DMS79 (cell line): ENCODE data around the gene RPS27A.
"Not testable (repeated sequence)": the region's sequence is repeated elsewhere in the genome, so short reads cannot be mapped to it uniquely, and the experiment has no call there.

ENCODE experiments used
- DNase-seq: peaks from one replicate; lab custom pipeline; 2025; lab: John Stamatoyannopoulos, UW

The RPS27A gene

GRCh38 chr2:55232084-55232862, at the start of gene RPS27A, which contains the start of gene CLHC1:
TSS of gene RPS27A (plus strand) at chr2:55232688. CDS start at chr2:55232825, 137 bp downstream.
TSS of gene CLHC1 (minus strand) at chr2:55232293. CDS start at chr2:55222411, 9,882 bp downstream.
- peak; percentile 97 for DNase-seq

- DNase-seq: not testable (repeated sequence)
Observed at GRCh38 chr2:55186837-55187236, 45.7 kb upstream of the RPS27A start.

GRCh38 chr2:55191888-55192287, 40.6 kb upstream of the RPS27A start:
- not testable (repeated sequence) for DNase-seq

- no peak for DNase-seq
Observed at GRCh38 chr2:55196526-55196925, 36.0 kb upstream of the RPS27A start.

- no peak for DNase-seq
Observed at GRCh38 chr2:55200416-55200815, 32.1 kb upstream of the RPS27A start.

- DNase-seq: no peak
Observed at GRCh38 chr2:55204536-55204935, 28.0 kb upstream of the RPS27A start.

- DNase-seq: no peak
Observed at GRCh38 chr2:55204950-55205349, 27.5 kb upstream of the RPS27A start.

GRCh38 chr2:55213822-55214221, 18.7 kb upstream of the RPS27A start:
- DNase-seq: no peak

- no peak for DNase-seq
Observed at GRCh38 chr2:55223958-55224760, 8.3 kb upstream of the RPS27A start.

- DNase-seq: no peak
Observed at GRCh38 chr2:55224761-55225261, 7.7 kb upstream of the RPS27A start.

- no peak for DNase-seq
Observed at GRCh38 chr2:55225481-55226020, 6.9 kb upstream of the RPS27A start.

GRCh38 chr2:55227437-55228225, 4.9 kb upstream of the RPS27A start:
- not testable (repeated sequence) for DNase-seq

- no peak for DNase-seq
Observed at GRCh38 chr2:55228226-55228563, 4.3 kb upstream of the RPS27A start.

GRCh38 chr2:55229221-55229620, 3.3 kb upstream of the RPS27A start:
- DNase-seq: no peak

GRCh38 chr2:55230551-55230950, 1.9 kb upstream of the RPS27A start:
- no peak for DNase-seq

GRCh38 chr2:55231546-55232083, 873 bp upstream of the RPS27A start:
- DNase-seq: no peak

- no peak for DNase-seq
Observed at GRCh38 chr2:55232863-55233657, 572 bp downstream of the RPS27A start.

GRCh38 chr2:55233658-55233940, 1.1 kb downstream of the RPS27A start:
- DNase-seq: no peak

- no peak for DNase-seq
Observed at GRCh38 chr2:55235724-55236538, 3.4 kb downstream of the RPS27A start.

- no peak for DNase-seq
Observed at GRCh38 chr2:55236992-55237543, 4.6 kb downstream of the RPS27A start.
